GM12878 (cell line): Measurements from ENCODE around the gene COX19.

Source experiments
- EP300 ChIP-seq, 2 experiments: fragments of 150-350 bp in 1 of 2; IDR thresholded peaks; 2 replicates each; pipeline ENCODE4 v1.6.1; 2011 to 2012; ENCODE audit warnings: low read depth in 2 of 2, low read length in 2 of 2, borderline replicate concordance in 1 of 2, improper control_type of control experiment in 1 of 2, inconsistent platforms in 1 of 2; ENCODE audit not compliant: control insufficient read depth in 1 of 2
- POLR2AphosphoS5 ChIP-seq: IDR thresholded peaks from 2 replicates; pipeline ENCODE4 v1.6.1; 2011; ENCODE audit warnings: mild to moderate bottlenecking, low read length, inconsistent platforms
- REST ChIP-seq: IDR thresholded peaks from 2 replicates; pipeline ENCODE4 v1.6.1; 2012; ENCODE audit warnings: mild to moderate bottlenecking, low read depth, low read length
- SP1 ChIP-seq: IDR thresholded peaks from one replicate; pipeline ENCODE4 v1.6.1; 2011; ENCODE audit warnings: low read depth, low read length
- SUZ12 ChIP-seq: fragments of 200-600 bp; sonication (generic); IDR thresholded peaks from one replicate; pipeline ENCODE4 v1.6.1; 2018; ENCODE audit warnings: antibody characterized with exemption, mild to moderate bottlenecking; ENCODE audit not compliant: unreplicated experiment
- USF1 ChIP-seq: IDR thresholded peaks from 2 replicates; pipeline ENCODE4 v1.6.1; 2011; ENCODE audit warnings: borderline replicate concordance, low read depth, mild to moderate bottlenecking, moderate library complexity, mixed read lengths, low read length; ENCODE audit not compliant: insufficient read depth; ENCODE audit errors: extremely low read length

- TF ChIP-seq SP1 (no peak), USF1 (no peak), EP300 (IDR thresholded peaks at IDR 0.05; ENCODE audit: borderline replicate concordance in 1 of 2, control insufficient read depth in 1 of 2, low read depth in 2 of 2, low read length in 2 of 2) (no peak), SUZ12 (no peak), REST (no peak), POLR2AphosphoS5 (no peak)
Measured at GRCh38 chr7:970744-971143, 4.6 kb downstream of the COX19 start.
